ENCODE measurements around the gene SKIC8.

SKIC8 gene

DNA sequence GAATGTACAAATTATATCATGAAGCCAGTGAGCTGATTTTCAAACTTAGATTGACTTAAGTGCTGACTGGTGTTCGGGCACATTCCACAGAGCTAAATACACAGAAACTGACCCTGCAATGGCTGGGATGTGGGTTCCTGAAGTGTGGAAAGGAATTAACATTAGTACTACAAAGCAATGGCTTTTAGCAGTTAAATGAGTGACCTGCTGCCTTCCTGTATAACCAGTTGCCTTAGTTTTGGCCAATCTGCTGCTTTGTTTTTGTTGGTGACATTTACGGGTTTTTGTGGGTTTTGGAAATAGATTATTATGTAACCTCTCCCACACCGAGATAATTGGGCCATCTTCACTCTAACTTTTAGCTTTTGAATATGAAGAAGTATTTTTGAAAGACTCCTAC is 2.4 kb upstream of the SKIC8 start:
- H3K4me3 ChIP-seq (ENCODE audit: control insufficient read depth, low read depth, low read length), result no peak overlapping the region
- no peak for TF ChIP-seq CTCF (IDR thresholded peaks at IDR 0.05; ENCODE audit: control insufficient read depth, insufficient read depth, low read depth, low read length, missing control alignments)
- DNase-seq (ENCODE audit: low read depth), result no peak

DNA sequence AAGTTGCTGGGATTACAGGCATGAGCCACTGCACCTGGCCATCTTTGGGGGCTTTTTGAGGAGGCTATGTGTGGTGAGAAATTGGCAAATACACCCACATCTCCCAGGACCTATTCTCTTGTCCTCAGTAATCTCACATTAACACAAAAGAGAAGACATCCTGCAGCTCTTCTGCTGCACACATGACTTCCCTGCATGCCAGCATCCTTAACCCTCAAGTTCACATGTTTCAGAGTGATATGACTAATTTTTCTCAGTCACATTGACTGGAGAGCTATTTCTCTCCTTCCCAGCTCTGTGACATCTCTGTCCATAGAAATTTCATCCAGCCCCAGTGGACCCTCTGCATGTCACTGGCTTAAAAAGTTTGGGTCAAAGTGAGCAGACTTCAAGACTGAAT is 1.9 kb upstream of the SKIC8 start:
- H3K4me3 ChIP-seq (ENCODE audit: control insufficient read depth, low read depth, low read length), result no peak overlapping the region
- TF ChIP-seq CTCF (IDR thresholded peaks at IDR 0.05; ENCODE audit: control insufficient read depth, insufficient read depth, low read depth, low read length, missing control alignments), result no peak
- no peak for DNase-seq (ENCODE audit: low read depth)

- no peak overlapping the region for H3K4me3 ChIP-seq (ENCODE audit: control insufficient read depth, low read depth, low read length)
- TF ChIP-seq CTCF (IDR thresholded peaks at IDR 0.05; ENCODE audit: control insufficient read depth, insufficient read depth, low read depth, low read length, missing control alignments), result no peak
- no peak for DNase-seq (ENCODE audit: low read depth)
Observed at GRCh38 chr15:78292219-78292618, 7.2 kb downstream of the SKIC8 start.

DNA sequence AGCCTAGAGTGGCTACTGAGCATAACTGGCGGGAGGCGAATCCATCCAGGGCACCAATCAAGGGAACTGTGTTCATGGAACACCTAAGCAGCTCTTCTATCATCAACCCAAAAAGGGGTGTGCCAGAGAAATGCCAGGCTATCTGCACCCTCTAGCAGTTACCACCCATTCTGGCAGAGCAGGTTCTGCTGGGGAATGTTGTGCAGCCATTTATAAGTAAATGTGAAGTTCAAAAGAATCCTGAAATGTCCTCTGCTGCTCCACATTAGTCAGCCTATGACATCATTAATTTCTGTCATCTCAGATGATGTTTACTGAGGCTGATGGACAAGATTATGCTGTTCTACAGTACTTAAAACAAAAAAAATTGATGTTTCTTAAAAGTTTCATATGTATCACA is 7.7 kb downstream of the SKIC8 start:
- no peak overlapping the region for H3K4me3 ChIP-seq (ENCODE audit: control insufficient read depth, low read depth, low read length)
- TF ChIP-seq CTCF (IDR thresholded peaks at IDR 0.05; ENCODE audit: control insufficient read depth, insufficient read depth, low read depth, low read length, missing control alignments), result no peak
- DNase-seq (ENCODE audit: low read depth), result no peak

GRCh38 chr15:78291052-78291451 is 8.4 kb downstream of the SKIC8 start:
- TF ChIP-seq CTCF (IDR thresholded peaks at IDR 0.05; ENCODE audit: control insufficient read depth, insufficient read depth, low read depth, low read length, missing control alignments), result no peak
- no peak for DNase-seq (ENCODE audit: low read depth)
- no peak overlapping the region for H3K4me3 ChIP-seq (ENCODE audit: control insufficient read depth, low read depth, low read length)

GRCh38 chr15:78290222-78290621 is 9.2 kb downstream of the SKIC8 start:
- no peak overlapping the region for H3K4me3 ChIP-seq (ENCODE audit: control insufficient read depth, low read depth, low read length)
- DNase-seq (ENCODE audit: low read depth), result no peak
- no peak for TF ChIP-seq CTCF (IDR thresholded peaks at IDR 0.05; ENCODE audit: control insufficient read depth, insufficient read depth, low read depth, low read length, missing control alignments)

- no peak for DNase-seq (ENCODE audit: low read depth)
- TF ChIP-seq CTCF (IDR thresholded peaks at IDR 0.05; ENCODE audit: control insufficient read depth, insufficient read depth, low read depth, low read length, missing control alignments), result peak; percentile 13
- no peak overlapping the region for H3K4me3 ChIP-seq (ENCODE audit: control insufficient read depth, low read depth, low read length)
Observed at GRCh38 chr15:78284758-78285157, 14.7 kb downstream of the SKIC8 start.

Data from AG09309 (cell line).